MM.1S (cell line): Measurements from ENCODE around the gene MAFF.

Experiments
- CTCF ChIP-seq: fragments of 300-600 bp; sonication (generic); IDR thresholded peaks from 2 replicates; pipeline ENCODE4 v1.5.1; 2016; ENCODE audit warnings: antibody characterized with exemption, low read length, mixed read lengths
- EZH2 ChIP-seq: fragments of 300-600 bp; sonication (generic); optimal IDR thresholded peaks from 2 replicates; pipeline ENCODE3; 2017; ENCODE audit warnings: low read depth, mild to moderate bottlenecking, antibody characterized with exemption, low read length, mixed read lengths
- EZH2phosphoT487 ChIP-seq: fragments of 300-600 bp; sonication (generic); IDR thresholded peaks from 2 replicates; pipeline ENCODE4 v1.6.1; 2018; ENCODE audit warnings: antibody characterized with exemption, low read length

DNA sequence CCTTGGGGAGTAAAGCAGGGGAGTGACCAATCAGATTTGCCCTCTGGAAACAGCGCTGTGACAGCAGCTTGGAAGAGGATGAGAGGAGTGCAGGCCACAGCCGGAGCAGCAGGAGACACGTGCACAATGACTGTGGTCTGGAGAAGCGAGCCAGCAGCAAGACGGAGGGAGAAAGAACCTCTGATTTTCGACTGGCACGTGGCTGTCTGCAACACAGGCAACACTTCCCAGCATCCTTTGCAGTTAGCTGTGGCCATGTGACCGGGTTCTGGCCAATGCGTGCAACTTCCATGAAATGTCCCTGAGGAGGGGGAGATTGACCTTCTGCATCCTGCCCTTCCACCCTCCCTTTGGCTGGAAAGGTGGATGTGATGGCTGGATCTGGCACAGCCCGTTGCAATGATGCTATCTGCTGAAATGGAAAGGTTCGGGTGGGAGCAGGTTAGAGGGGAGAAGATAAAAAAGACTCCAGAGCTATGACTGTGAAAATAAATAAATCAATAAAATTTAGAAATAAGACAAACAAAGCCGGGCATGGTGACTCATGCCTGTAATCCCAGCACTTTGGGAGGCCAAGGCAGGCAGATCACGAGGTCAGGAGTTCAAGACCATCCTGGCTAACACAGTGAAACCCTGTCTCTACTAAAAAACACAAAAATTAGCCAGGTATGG, 35.7 kb upstream of the MAFF start:
- TF ChIP-seq CTCF (no peak), EZH2 (no peak), EZH2phosphoT487 (no peak)
